ENCODE measurements around the gene DENND1A. TPM values are rescaled to one million over a fixed set of nuclear protein-coding genes. Genes with fewer than 3 reads are reported as not detected.

The DENND1A gene
- total and polyA plus RNA-seq, 4 donors, result 13.4 to 30.5 (median 28.3) TPM

DNA sequence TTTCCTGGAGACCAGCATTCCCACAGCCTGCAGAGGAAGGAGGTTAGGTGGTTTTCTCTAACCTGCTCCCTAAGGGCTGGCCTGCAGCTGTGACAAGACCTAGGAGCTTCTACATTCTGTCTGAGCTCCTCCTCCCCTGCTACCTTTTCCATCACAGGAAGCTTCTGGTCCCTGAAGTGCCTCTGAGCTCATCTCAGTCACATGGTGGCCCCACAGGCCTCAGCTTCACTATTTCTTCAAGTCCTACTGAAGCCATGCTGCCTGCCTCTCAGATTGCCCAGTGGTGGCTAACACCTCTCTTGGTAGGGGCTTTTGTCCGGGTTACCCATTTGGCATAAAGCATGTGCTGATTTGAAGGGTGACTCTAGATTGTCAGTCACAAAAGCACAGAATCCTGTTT is 314.5 kb downstream of the DENND1A start:
- Histone ChIP-seq H3K27ac (ENCODE audit: low read depth, low read length) (no peak overlapping the region), H3K4me1 (ENCODE audit: control insufficient read depth, insufficient read depth, low read length) (peaks cover 5% of the 10 kb centered on the region), H3K36me3 (ENCODE audit: control insufficient read depth, insufficient read depth, low read length) (no peaks in the 10 kb centered on the region), H3K4me3 (ENCODE audit: low read depth, low read length) (no peak overlapping the region), H3K9me3 (ENCODE audit: control insufficient read depth, insufficient read depth, low read length) (no peaks in the 10 kb centered on the region), H3K27me3 (ENCODE audit: control insufficient read depth, insufficient read depth, low read length) (no peaks in the 10 kb centered on the region)
- 91% methylated on average over 1 of the region's 1 CpG for WGBS (ENCODE audit: insufficient coverage)
- DNase-seq (ENCODE audit: low read depth in 4 of 6, low spot score in 6 of 6), result no peak

DNA sequence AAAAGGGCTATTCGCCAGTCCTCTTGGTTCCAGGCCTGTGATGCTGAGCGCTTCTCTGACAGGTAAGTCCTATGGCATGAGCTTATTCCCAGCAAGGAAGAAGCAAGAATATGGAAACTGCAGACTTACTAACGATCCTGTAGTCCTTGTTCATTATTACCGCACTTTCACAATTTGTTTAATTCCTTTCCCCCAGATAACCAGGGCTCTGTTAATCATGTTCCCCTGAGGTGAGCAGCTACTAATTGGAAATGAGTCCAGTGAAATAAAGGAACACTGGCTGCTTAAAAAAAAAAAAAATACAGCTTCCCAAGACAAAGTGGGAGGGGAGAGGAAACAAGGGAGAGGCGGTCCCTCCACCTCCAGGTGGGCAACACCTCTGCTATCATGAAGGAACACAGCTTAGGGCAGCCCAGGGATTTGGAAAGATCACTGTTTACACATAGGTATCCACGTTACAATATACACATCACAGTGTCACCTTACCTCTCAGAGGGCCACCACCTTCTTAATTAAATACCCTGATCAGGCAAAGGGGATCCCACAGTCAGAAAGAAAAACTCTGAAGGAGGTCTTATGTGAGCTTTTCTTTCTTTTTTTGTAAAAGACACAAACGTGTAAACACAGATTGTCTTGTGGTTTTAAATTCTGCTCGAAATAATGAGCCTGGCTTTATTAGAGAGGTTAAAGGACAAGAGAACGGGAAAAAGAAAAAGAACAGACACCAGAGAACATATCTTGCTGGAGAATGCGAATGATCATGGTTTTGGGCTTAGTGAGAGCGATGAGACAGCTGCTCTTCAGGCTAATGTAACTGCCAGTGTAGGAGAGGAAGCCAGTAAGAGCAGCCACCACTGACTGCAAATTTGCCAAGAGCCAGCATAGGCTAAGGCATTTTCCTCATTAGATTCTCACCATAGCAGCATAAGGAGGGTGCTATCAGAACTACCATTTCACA is 315.3 kb downstream of the DENND1A start:
- WGBS (ENCODE audit: insufficient coverage), result 65% methylated on average over 6 of the region's 11 CpGs
- Histone ChIP-seq H3K27me3 (ENCODE audit: control insufficient read depth, insufficient read depth, low read length) (no peaks in the 10 kb centered on the region), H3K27ac (ENCODE audit: low read depth, low read length) (no peak overlapping the region), H3K4me3 (ENCODE audit: low read depth, low read length) (no peak overlapping the region), H3K9me3 (ENCODE audit: control insufficient read depth, insufficient read depth, low read length) (no peaks in the 10 kb centered on the region), H3K4me1 (ENCODE audit: control insufficient read depth, insufficient read depth, low read length) (peaks cover 5% of the 10 kb centered on the region), H3K36me3 (ENCODE audit: control insufficient read depth, insufficient read depth, low read length) (no peaks in the 10 kb centered on the region)
- peak in 1 of 6 donors; percentile 69 for DNase-seq (ENCODE audit: low read depth in 4 of 6, low spot score in 6 of 6)

DNA sequence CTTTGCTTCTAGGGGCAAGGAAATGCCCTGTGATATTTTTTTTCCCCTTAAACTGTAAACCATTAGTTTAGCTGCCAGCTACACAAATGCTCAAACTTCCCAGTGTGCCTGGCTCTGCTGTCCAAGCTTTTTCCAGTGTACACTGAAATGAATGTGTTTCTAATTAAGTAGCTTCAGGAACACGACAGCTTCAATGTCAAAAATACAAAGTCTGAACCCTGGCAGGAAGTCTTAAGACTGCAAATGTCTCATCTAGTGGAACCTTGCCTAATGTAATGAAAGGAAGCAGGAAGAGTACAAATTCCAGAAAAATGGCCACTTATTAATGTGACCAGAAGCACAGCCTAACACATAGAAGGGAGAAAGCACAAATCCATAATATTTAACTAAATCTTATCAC is 318.7 kb downstream of the DENND1A start:
- DNase-seq (ENCODE audit: low read depth in 4 of 6, low spot score in 6 of 6), result peak in 3 of 6 donors; percentile 12 to 65 (median 51)
- WGBS (ENCODE audit: insufficient coverage), result 17% methylated on average over 1 of the region's 1 CpG
- Histone ChIP-seq H3K4me3 (ENCODE audit: low read depth, low read length) (no peak overlapping the region), H3K9me3 (ENCODE audit: control insufficient read depth, insufficient read depth, low read length) (no peaks in the 10 kb centered on the region), H3K27ac (ENCODE audit: low read depth, low read length) (no peak overlapping the region), H3K27me3 (ENCODE audit: control insufficient read depth, insufficient read depth, low read length) (no peaks in the 10 kb centered on the region), H3K4me1 (ENCODE audit: control insufficient read depth, insufficient read depth, low read length) (no peaks in the 10 kb centered on the region), H3K36me3 (ENCODE audit: control insufficient read depth, insufficient read depth, low read length) (no peaks in the 10 kb centered on the region)

DNA sequence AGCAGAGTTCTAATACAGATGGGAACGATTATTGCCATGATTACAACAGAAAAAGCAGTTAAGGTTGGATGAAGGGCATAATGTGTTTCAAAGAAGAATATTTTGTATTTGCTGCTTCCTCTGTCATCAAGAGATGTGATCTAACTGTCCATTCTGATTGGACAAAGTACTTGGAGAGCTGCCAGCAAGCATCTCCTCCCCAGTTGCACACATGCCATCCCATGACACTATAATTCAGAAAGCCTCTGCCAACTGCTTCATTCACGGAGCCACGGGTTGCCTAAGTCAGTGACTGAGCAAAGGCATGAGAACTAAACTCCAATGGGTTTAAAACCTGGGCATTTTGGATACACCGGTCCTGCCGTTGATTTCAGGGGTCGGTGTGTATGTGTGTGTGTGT is 320.1 kb downstream of the DENND1A start:
- H3K27me3 ChIP-seq (ENCODE audit: control insufficient read depth, insufficient read depth, low read length), result no peaks in the 10 kb centered on the region
- H3K4me1 ChIP-seq (ENCODE audit: control insufficient read depth, insufficient read depth, low read length), result no peaks in the 10 kb centered on the region
- H3K9me3 ChIP-seq (ENCODE audit: control insufficient read depth, insufficient read depth, low read length), result no peaks in the 10 kb centered on the region
- H3K4me3 ChIP-seq (ENCODE audit: low read depth, low read length), result no peak overlapping the region
- H3K27ac ChIP-seq (ENCODE audit: low read depth, low read length), result no peak overlapping the region
- no peaks in the 10 kb centered on the region for H3K36me3 ChIP-seq (ENCODE audit: control insufficient read depth, insufficient read depth, low read length)
- peak in 2 of 6 donors; percentile 69 to 79 for DNase-seq (ENCODE audit: low read depth in 4 of 6, low spot score in 6 of 6)
- WGBS (ENCODE audit: insufficient coverage), result 80% methylated on average over 2 of the region's 6 CpGs

DNA sequence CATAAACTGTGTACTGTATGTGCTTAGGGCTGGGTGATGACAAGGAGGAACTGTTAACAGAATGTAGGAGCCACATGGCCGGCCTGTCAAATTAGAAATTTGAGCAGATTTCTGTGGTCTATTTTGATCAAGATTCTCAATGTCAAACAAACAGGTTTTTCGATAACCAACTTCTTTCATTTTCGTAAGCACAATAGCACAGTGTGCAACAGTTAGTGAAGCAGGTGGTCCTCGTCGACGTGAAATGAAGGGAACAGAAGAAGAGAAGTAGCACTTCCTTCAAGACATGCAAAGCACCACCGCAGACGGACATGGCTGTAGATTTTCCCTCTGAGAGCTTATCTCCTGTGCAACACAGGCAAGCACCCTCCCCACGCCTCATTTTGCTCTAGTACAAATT is 321.8 kb downstream of the DENND1A start:
- 71% methylated on average over 4 of the region's 9 CpGs for WGBS (ENCODE audit: insufficient coverage)
- Histone ChIP-seq H3K36me3 (ENCODE audit: control insufficient read depth, insufficient read depth, low read length) (no peaks in the 10 kb centered on the region), H3K9me3 (ENCODE audit: control insufficient read depth, insufficient read depth, low read length) (no peaks in the 10 kb centered on the region), H3K27ac (ENCODE audit: low read depth, low read length) (no peak overlapping the region), H3K4me3 (ENCODE audit: low read depth, low read length) (no peak overlapping the region), H3K4me1 (ENCODE audit: control insufficient read depth, insufficient read depth, low read length) (no peaks in the 10 kb centered on the region), H3K27me3 (ENCODE audit: control insufficient read depth, insufficient read depth, low read length) (no peaks in the 10 kb centered on the region)
- DNase-seq (ENCODE audit: low read depth in 4 of 6, low spot score in 6 of 6), result peak in 1 of 6 donors; percentile 66

DNA sequence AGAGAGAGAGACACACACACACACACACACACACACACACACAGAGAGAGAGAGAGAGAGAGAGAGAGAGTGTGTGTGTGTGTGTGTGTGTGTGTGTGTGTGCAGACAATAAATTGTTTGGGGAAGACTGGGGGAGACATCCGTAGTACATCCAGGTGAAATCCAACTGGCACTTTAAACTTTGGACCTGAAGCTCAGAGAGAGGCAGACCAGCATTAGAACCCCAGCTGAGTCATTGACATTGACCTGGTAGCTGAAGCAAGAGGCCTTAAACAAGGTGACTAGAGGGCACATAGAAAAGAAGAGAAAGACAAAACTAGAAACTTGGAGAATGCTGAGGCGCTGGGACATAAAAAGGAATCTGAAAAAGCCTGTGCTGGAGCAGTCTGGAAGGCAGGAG is 322.4 kb downstream of the DENND1A start:
- Histone ChIP-seq H3K9me3 (ENCODE audit: control insufficient read depth, insufficient read depth, low read length) (no peaks in the 10 kb centered on the region), H3K4me3 (ENCODE audit: low read depth, low read length) (no peak overlapping the region), H3K4me1 (ENCODE audit: control insufficient read depth, insufficient read depth, low read length) (no peaks in the 10 kb centered on the region), H3K27ac (ENCODE audit: low read depth, low read length) (no peak overlapping the region), H3K27me3 (ENCODE audit: control insufficient read depth, insufficient read depth, low read length) (no peaks in the 10 kb centered on the region), H3K36me3 (ENCODE audit: control insufficient read depth, insufficient read depth, low read length) (no peaks in the 10 kb centered on the region)
- 83% methylated on average over 2 of the region's 2 CpGs for WGBS (ENCODE audit: insufficient coverage)
- DNase-seq (ENCODE audit: low read depth in 4 of 6, low spot score in 6 of 6), result no peak

DNA sequence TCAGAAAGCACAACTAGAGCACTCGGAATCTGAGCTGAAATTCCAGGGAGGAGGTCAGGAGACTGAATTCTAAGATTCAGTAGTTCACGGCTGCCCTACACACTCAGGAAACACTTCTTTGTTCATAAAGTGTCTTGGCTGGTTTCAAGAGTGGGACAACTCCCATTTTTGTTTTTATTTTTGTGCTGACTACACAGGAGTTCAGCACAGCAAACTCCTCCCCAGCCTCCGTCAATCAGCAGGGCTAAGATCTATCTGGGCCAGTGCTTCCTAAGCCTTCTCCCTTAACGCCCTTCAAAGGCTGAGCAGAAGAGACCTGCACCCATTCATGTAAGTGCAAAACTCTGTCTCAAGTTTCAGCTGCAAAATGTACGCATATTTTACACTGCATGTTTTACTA is 323.8 kb downstream of the DENND1A start:
- Histone ChIP-seq H3K36me3 (ENCODE audit: control insufficient read depth, insufficient read depth, low read length) (no peaks in the 10 kb centered on the region), H3K9me3 (ENCODE audit: control insufficient read depth, insufficient read depth, low read length) (no peaks in the 10 kb centered on the region), H3K27ac (ENCODE audit: low read depth, low read length) (no peak overlapping the region), H3K4me1 (ENCODE audit: control insufficient read depth, insufficient read depth, low read length) (no peaks in the 10 kb centered on the region), H3K4me3 (ENCODE audit: low read depth, low read length) (no peak overlapping the region), H3K27me3 (ENCODE audit: control insufficient read depth, insufficient read depth, low read length) (no peaks in the 10 kb centered on the region)
- WGBS (ENCODE audit: insufficient coverage), result 78% methylated on average over 2 of the region's 5 CpGs
- no peak for DNase-seq (ENCODE audit: low read depth in 4 of 6, low spot score in 6 of 6)

DNA sequence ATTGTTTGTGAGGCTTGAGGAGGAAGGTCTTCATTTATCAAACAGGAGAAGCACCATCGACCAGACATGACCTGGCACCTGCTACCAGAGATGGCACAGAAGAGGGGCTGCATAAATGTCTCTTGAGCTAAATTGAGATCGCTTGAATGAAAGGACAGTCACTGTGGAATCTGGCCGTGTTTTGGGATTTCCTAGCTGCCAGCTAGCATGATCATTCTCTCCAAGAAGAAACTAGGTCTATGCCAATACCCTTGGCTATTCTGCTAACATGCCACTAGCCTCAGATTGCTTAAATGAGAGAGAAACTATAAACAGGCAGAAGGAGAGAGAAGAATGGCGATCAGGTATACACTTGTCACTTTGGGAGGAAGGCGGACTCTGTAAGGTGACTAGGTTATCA is 324.6 kb downstream of the DENND1A start:
- Histone ChIP-seq H3K4me1 (ENCODE audit: control insufficient read depth, insufficient read depth, low read length) (no peaks in the 10 kb centered on the region), H3K4me3 (ENCODE audit: low read depth, low read length) (no peak overlapping the region), H3K27me3 (ENCODE audit: control insufficient read depth, insufficient read depth, low read length) (no peaks in the 10 kb centered on the region), H3K27ac (ENCODE audit: low read depth, low read length) (no peak overlapping the region), H3K36me3 (ENCODE audit: control insufficient read depth, insufficient read depth, low read length) (no peaks in the 10 kb centered on the region), H3K9me3 (ENCODE audit: control insufficient read depth, insufficient read depth, low read length) (no peaks in the 10 kb centered on the region)
- peak in 1 of 6 donors; percentile 66 for DNase-seq (ENCODE audit: low read depth in 4 of 6, low spot score in 6 of 6)
- WGBS (ENCODE audit: insufficient coverage), result 51% methylated on average over 3 of the region's 5 CpGs

DNA sequence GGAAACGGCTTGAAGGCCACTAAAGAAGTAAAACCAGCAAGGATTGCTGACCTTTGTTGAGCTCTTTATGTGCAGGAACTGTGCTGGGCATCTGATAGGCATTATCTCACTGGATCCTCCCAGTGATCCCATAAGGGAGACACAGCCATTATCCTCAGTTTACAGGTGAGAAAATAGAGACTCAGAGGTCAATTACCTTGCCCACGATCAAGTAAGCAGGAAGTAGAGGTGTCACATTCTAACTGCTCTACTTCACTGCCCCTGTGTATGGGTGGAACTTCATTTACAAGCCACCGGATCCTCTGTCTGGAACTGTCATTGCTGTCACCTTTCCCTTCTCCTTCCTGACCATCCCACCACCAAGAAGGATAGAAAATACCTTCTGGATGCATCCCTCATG is 325.1 kb downstream of the DENND1A start:
- no peaks in the 10 kb centered on the region for H3K4me1 ChIP-seq (ENCODE audit: control insufficient read depth, insufficient read depth, low read length)
- no peak overlapping the region for H3K27ac ChIP-seq (ENCODE audit: low read depth, low read length)
- no peak overlapping the region for H3K4me3 ChIP-seq (ENCODE audit: low read depth, low read length)
- H3K9me3 ChIP-seq (ENCODE audit: control insufficient read depth, insufficient read depth, low read length), result no peaks in the 10 kb centered on the region
- DNase-seq (ENCODE audit: low read depth in 4 of 6, low spot score in 6 of 6), result no peak
- H3K27me3 ChIP-seq (ENCODE audit: control insufficient read depth, insufficient read depth, low read length), result no peaks in the 10 kb centered on the region
- no peaks in the 10 kb centered on the region for H3K36me3 ChIP-seq (ENCODE audit: control insufficient read depth, insufficient read depth, low read length)
- 60% methylated on average over 1 of the region's 3 CpGs for WGBS (ENCODE audit: insufficient coverage)

DNA sequence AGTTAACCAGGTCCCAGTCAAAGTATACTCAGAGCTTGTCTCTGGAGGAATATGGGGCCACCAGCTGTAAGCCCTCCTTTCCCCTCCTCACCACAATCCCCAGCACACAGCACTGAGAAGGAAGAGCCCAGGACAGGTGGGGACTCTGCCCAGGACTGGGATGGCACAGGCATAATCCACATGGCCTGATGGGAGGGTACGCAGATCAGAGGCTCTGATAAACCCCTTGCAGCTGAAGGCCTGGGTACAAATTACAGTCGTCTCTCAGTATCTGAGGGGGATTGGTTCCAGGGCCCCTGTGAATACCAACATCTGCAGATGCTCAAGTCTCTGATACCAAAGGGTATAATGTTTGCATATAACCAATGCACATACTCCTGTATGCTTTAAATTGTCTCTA is 328.1 kb downstream of the DENND1A start:
- no CpG with 5 or more reads among the region's 2 CpGs for WGBS (ENCODE audit: insufficient coverage)
- no peaks in the 10 kb centered on the region for H3K36me3 ChIP-seq (ENCODE audit: control insufficient read depth, insufficient read depth, low read length)

More for the DNA sequence above, 328.1 kb downstream of the DENND1A start:
- no peak overlapping the region for H3K4me3 ChIP-seq (ENCODE audit: low read depth, low read length)
- no peaks in the 10 kb centered on the region for H3K4me1 ChIP-seq (ENCODE audit: control insufficient read depth, insufficient read depth, low read length)
- no peak for DNase-seq (ENCODE audit: low read depth in 4 of 6, low spot score in 6 of 6)
- no peaks in the 10 kb centered on the region for H3K9me3 ChIP-seq (ENCODE audit: control insufficient read depth, insufficient read depth, low read length)
- H3K27me3 ChIP-seq (ENCODE audit: control insufficient read depth, insufficient read depth, low read length), result no peaks in the 10 kb centered on the region
- no peak overlapping the region for H3K27ac ChIP-seq (ENCODE audit: low read depth, low read length)

All from spinal cord (tissue), 10 donors.